Fibroblast of lung (primary cell): ENCODE results near the gene PIK3R3. TPM values are rescaled to one million over a fixed set of nuclear protein-coding genes. Genes with fewer than 3 reads are reported as not detected.

ENCODE experiments used
- DNase-seq, 2 donors: peaks; one replicate each; pipeline versions ENCODE4 v3.0.0 to v3.0.0-alpha.2; 2010; ENCODE audit warnings: low read depth in 2 of 2
- H2AFZ ChIP-seq: 2 replicates; pipeline ENCODE4 v1.5.1; 2012; ENCODE audit warnings: low read length, control low read depth, inconsistent platforms
- H3K27ac ChIP-seq: 2 replicates; pipeline ENCODE4 v1.5.1; 2011; ENCODE audit warnings: low read length, control low read depth; ENCODE audit not compliant: insufficient read depth
- H3K27me3 ChIP-seq: 2 replicates; pipeline ENCODE4 v1.5.1; 2011; ENCODE audit warnings: mild to moderate bottlenecking, low read length; ENCODE audit not compliant: control insufficient read depth, insufficient read depth
- H3K36me3 ChIP-seq: 2 replicates; pipeline ENCODE4 v1.5.1; 2011; ENCODE audit warnings: low read length; ENCODE audit not compliant: control insufficient read depth, insufficient read depth
- H3K4me1 ChIP-seq: 2 replicates; pipeline ENCODE4 v1.5.1; 2011; ENCODE audit warnings: low read length; ENCODE audit not compliant: control insufficient read depth, insufficient read depth; ENCODE audit errors: extremely low read depth
- H3K4me2 ChIP-seq: 2 replicates; pipeline ENCODE4 v1.5.1; 2011; ENCODE audit warnings: low read length, control low read depth; ENCODE audit not compliant: insufficient read depth; ENCODE audit errors: extremely low read depth
- H3K4me3 ChIP-seq, 4 experiments: fragments of 200-600 bp in 1 of 4; sonication (generic) in 1 of 4; replicated peaks in 1 of 4; 2 replicates each; pipeline ENCODE4 v1.5.1; 2011 to 2016; ENCODE audit warnings: low read length in 4 of 4, low read depth in 3 of 4, mild to moderate bottlenecking in 3 of 4, control low read depth in 2 of 4, inconsistent platforms in 1 of 4, mixed read lengths in 1 of 4; ENCODE audit not compliant: insufficient read depth in 1 of 4; ENCODE audit errors: control extremely low read depth in 1 of 4
- H3K79me2 ChIP-seq: 2 replicates; pipeline ENCODE4 v1.5.1; 2012; ENCODE audit warnings: mild to moderate bottlenecking, low read length, inconsistent platforms; ENCODE audit not compliant: control insufficient read depth, insufficient read depth
- H3K9ac ChIP-seq: 2 replicates; pipeline ENCODE4 v1.5.1; 2011; ENCODE audit warnings: mild to moderate bottlenecking, low read length, control low read depth; ENCODE audit not compliant: insufficient read depth
- H3K9me3 ChIP-seq: 2 replicates; pipeline ENCODE4 v1.5.1; 2012; ENCODE audit warnings: low read depth, low read length; ENCODE audit not compliant: control insufficient read depth, insufficient read depth
- H4K20me1 ChIP-seq: 2 replicates; pipeline ENCODE4 v1.5.1; 2011; ENCODE audit warnings: low read length; ENCODE audit not compliant: control insufficient read depth, insufficient read depth; ENCODE audit errors: extremely low read depth
- EZH2 ChIP-seq: IDR thresholded peaks from 2 replicates; pipeline ENCODE4 v1.5.1; 2012; ENCODE audit warnings: low read length, control low read depth, mild to moderate bottlenecking; ENCODE audit errors: missing control alignments
- polyA plus RNA-seq, 2 donors: library from polyadenylated mRNA; depleted of rRNA in 1 of 2; stranded (reverse) in 1 of 2; unstranded in 1 of 2; fragments of >200 nt; gene quantifications; 2 replicates each; pipeline ENCODE4 v1.2.1, GENCODE V29; 2011 to 2012; ENCODE audit warnings: missing spikeins in 1 of 2
- total RNA-seq: library from RNA; depleted of rRNA; stranded (reverse); fragments of >200 nt; gene quantifications from 2 replicates; pipeline ENCODE4 v1.2.1, GENCODE V29; 2014
- TF ChIP-seq, protein P1 (sequence below), 2 donors: IDR thresholded peaks in 1 of 2; conservative IDR thresholded peaks in 1 of 2; 1 replicate in 1 of 2; 2 replicates in 1 of 2; pipeline ENCODE4 v1.5.1; 2011 to 2012; ENCODE audit warnings: low read length in 2 of 2, control low read depth in 1 of 2, inconsistent platforms in 1 of 2, low read depth in 1 of 2, mild to moderate bottlenecking in 1 of 2

The PIK3R3 gene
- total and polyA plus RNA-seq, 2 donors (not counting 1 experiment from before 2014, with no cell fraction given) = 3.3 to 4.1 TPM

GRCh38 chr1:46168477-46168876, 36.0 kb upstream of the PIK3R3 start:
- Histone ChIP-seq H3K9ac (no peak overlapping the region), H3K36me3 (no peaks in the 10 kb centered on the region), H2AFZ (no peak overlapping the region), H4K20me1 (no peaks in the 10 kb centered on the region), H3K4me3 (no peak overlapping the region), H3K4me2 (no peak overlapping the region), H3K79me2 (no peaks in the 10 kb centered on the region), H3K4me1 (peaks cover 3% of the 10 kb centered on the region), H3K27ac (no peak overlapping the region), H3K9me3 (no peaks in the 10 kb centered on the region), H3K27me3 (peaks cover 19% of the 10 kb centered on the region)
- TF ChIP-seq, protein P1, sequence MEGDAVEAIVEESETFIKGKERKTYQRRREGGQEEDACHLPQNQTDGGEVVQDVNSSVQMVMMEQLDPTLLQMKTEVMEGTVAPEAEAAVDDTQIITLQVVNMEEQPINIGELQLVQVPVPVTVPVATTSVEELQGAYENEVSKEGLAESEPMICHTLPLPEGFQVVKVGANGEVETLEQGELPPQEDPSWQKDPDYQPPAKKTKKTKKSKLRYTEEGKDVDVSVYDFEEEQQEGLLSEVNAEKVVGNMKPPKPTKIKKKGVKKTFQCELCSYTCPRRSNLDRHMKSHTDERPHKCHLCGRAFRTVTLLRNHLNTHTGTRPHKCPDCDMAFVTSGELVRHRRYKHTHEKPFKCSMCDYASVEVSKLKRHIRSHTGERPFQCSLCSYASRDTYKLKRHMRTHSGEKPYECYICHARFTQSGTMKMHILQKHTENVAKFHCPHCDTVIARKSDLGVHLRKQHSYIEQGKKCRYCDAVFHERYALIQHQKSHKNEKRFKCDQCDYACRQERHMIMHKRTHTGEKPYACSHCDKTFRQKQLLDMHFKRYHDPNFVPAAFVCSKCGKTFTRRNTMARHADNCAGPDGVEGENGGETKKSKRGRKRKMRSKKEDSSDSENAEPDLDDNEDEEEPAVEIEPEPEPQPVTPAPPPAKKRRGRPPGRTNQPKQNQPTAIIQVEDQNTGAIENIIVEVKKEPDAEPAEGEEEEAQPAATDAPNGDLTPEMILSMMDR (conservative IDR thresholded peaks at IDR 0.05 in 1 of 2, IDR thresholded peaks at IDR 0.05 in 1 of 2; ENCODE audit: low read depth in 1 of 2, low read length in 2 of 2) = no peak
- no peak for TF ChIP-seq EZH2
- no peak for DNase-seq

DNA sequence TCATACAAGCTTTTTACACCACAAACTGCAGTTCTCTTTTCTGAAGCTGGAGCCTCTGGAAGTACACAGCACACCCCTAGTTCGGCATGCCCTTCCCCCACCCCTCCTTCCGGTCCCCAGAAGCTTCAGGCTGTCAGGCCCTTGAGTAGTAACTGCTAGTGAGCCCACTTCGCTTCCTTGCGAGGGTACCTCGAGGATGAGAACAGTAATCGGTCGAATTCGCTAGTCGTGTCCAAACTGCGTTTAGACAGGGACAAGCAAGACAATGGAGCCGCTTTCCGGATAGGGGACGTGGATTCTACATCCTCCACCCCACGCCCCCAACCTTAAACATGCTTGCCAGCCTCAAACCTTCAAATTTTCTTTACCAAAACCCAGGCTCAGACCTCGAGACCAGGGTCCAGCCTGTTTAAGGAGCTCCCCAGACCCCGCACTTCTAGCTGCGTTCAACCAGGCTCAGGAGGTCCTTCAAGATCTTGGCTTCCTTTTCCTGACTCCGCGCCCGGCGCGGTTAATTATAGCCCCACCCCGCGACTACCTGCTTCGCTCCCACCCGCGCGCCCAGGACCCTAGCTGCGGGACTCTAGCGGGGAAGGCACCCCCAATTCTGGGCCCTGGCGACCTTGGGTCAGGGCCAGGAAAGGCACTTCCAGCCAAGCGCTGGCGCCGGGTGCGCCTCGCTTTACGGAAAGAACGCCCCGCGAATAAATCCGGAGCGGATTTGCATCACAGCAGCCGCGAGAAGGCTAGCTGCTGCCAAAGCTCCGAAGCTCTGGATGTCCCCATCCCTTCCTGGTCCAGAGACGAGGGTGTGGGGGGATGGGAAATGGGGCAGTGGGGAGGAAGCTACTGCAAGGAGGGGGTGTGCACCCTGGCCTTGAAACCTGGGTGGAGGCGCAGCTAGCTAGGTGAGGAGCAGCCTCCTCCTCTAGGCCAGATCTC, 34.4 kb upstream of the PIK3R3 start:
- TF ChIP-seq EZH2 = no peak
- TF ChIP-seq, protein P1 (conservative IDR thresholded peaks at IDR 0.05 in 1 of 2, IDR thresholded peaks at IDR 0.05 in 1 of 2; ENCODE audit: low read depth in 1 of 2, low read length in 2 of 2) = no peak
- H3K27ac ChIP-seq = no peak overlapping the region
- H3K27me3 ChIP-seq = peaks cover 19% of the 10 kb centered on the region
- no peaks in the 10 kb centered on the region for H3K79me2 ChIP-seq
- H3K9me3 ChIP-seq = no peaks in the 10 kb centered on the region
- no peak overlapping the region for H3K9ac ChIP-seq
- H4K20me1 ChIP-seq = no peaks in the 10 kb centered on the region
- DNase-seq = peak in 1 of 2 donors; percentile 15
- peak overlapping the region; percentile 33 to 54 (median 38) for H3K4me3 ChIP-seq
- H3K4me2 ChIP-seq = peak overlapping the region; percentile 64
- no peaks in the 10 kb centered on the region for H3K36me3 ChIP-seq
- no peaks in the 10 kb centered on the region for H3K4me1 ChIP-seq
- H2AFZ ChIP-seq = peak overlapping the region; percentile 51

DNA sequence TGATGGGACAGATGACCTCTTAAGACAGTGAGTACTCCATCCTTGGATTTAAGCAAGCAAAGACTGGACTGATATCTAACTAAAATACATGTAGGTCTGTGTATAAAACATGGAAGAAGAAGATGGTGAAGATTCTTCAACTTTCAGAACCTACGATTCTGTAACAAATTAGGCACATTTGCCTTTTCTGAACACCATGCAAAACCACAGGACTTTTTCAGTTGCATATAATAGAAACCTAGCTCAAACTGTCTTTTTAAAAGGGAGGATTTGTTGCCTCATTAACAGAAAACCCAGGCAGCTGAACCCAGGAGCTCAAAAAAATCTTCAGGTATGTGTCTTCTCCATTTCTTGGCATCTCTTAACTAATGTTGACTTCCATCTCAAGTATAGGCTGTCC, 27.8 kb upstream of the PIK3R3 start:
- no peak overlapping the region for H2AFZ ChIP-seq
- no peaks in the 10 kb centered on the region for H3K36me3 ChIP-seq
- no peak for TF ChIP-seq EZH2
- H3K9ac ChIP-seq = no peak overlapping the region
- H3K4me3 ChIP-seq = no peak overlapping the region
- no peak overlapping the region for H3K27ac ChIP-seq
- DNase-seq = no peak
- peaks cover 5% of the 10 kb centered on the region for H3K27me3 ChIP-seq
- no peaks in the 10 kb centered on the region for H4K20me1 ChIP-seq
- no peaks in the 10 kb centered on the region for H3K79me2 ChIP-seq
- no peaks in the 10 kb centered on the region for H3K9me3 ChIP-seq
- H3K4me1 ChIP-seq = no peaks in the 10 kb centered on the region
- no peak overlapping the region for H3K4me2 ChIP-seq
